GM12892 (cell line): ENCODE results near the gene PIGV.

Experiments
- POLR2A ChIP-seq: IDR thresholded peaks from 2 replicates; pipeline ENCODE4 v1.6.1; 2011; ENCODE audit warnings: low read depth, low read length, control low read depth
- POLR2AphosphoS5 ChIP-seq: IDR thresholded peaks from 2 replicates; pipeline ENCODE4 v1.6.1; 2011; ENCODE audit warnings: low read depth, low read length, control low read depth
- TAF1 ChIP-seq: IDR thresholded peaks from 2 replicates; pipeline ENCODE4 v1.6.1; 2011; ENCODE audit warnings: low read depth, mild to moderate bottlenecking, control low read depth, low read length, borderline replicate concordance

DNA sequence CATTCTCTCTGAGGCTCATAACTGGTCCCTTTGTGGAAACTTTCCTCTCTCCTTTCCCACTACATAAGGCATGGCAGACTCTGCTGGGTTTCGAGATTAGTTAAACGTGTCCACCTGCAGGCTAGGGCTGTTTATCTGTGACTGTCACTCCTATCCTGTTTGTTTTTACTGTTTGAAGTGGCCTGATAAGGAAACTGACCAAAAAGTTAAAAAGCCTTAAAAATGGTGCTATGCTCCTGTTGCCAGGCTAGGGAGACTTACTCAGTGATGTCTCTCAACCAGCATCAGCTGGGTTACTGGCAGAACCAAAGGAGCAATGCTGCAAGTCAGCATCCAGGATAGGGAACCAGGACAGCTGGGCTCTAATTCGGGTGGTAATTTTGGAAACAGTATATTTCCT lies 3.9 kb downstream of the PIGV start:
- no peak for TF ChIP-seq POLR2AphosphoS5
- no peak for TF ChIP-seq POLR2A
- no peak for TF ChIP-seq TAF1
